Stimulated activated CD8-positive, alpha-beta memory T cell treated with anti-CD3 and anti-CD28 coated beads, Interleukin-4, amount 100 ng/mL, for 4 hours (primary cell): Measurements from ENCODE around the gene SREBF1.

Experiments used
- DNase-seq, 2 donors: peaks; one replicate each; pipeline ENCODE4 v3.0.0-alpha.2; 2020; ENCODE audit warnings: low read depth in 2 of 2, low spot score in 1 of 2

The SREBF1 gene

DNA sequence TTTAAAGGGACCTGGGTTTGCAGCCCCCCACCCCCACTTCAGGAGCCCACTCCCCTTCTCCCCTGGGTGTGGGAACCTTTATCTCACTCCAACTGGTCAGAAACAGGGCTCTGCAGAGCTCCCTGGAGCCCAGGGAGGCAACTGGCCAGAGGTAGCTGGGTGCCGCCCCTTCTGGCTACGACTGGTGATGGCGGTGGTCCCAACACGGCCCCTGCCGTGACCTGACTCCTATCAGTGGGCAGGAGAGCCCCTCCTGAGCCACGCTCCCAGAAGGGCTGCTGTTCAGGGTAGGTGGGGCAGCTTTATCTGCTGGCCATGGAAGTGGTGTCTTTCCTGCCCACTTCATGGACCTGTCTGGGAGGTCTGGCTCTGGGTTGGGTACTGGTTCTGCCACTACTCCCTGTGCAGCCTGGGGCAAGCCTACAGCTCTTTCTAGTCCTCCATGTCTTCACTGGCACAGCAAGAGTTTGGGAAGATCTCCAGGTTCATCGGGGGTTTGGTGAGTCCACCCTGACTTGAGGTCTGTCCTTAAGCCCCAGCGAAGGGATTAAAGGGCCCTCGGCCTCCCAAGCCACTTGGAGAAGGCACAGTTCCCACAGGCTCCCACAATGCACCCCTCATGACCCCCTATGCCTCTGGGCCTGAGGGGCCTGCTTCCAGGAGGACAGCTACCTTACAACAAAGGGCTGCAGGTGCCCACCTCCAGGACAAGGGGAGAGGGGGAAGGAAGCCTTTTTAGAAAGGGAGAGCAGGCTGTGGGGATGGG is 5.5 kb upstream of the SREBF1 start:
- DNase-seq: no peak

- DNase-seq: no peak
These were observed 4.8 kb upstream of the SREBF1 start for GRCh38 chr17:17841601-17842025.

GRCh38 chr17:17840751-17841591 is 4.2 kb upstream of the SREBF1 start:
- DNase-seq: no peak

DNA sequence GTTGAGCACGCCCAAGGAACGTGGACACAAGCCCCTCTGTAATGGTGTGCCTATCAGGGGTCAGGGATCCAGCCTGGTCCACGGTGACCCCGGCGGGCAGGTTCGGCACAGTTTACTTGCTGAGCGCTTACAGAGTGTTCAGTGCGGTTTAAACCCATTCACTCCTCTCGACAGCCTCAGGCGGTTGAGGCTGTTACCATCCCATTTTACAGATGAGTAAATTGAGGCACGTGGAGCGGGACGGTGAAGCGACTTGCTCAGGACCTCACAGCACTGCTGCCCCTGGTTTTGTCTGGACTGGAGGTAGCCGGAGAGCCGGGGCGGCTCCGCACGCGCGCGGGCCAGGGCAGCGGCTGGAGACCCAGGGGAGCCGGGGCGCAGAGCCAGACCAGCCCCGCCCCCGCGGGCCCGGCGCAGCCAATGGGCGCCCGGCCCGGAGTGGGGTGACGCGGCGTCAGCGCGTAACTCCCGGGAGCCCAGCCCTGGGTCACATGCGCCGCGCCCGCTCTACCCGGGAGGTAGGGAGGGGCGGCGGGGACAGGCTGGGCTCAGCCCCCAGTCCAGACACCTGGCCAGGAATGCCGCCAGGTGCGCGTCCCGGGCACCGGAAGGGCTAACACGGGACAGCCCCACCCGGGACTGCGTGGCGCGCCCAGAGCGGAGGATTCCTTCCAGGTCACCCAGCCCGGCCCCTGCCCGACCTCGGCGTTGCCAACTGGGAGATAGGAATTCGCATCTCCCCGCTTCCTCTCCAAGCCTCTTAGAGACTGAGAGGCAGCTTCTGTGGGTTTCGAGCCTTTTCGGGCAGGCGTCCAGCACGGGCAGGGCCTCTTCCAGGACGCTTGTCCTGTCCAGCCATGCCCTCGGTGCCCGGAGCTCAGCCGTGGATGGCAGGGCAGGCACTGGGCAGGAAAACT is 3.3 kb upstream of the SREBF1 start:
- peak; percentile 35 to 68 for DNase-seq

DNA sequence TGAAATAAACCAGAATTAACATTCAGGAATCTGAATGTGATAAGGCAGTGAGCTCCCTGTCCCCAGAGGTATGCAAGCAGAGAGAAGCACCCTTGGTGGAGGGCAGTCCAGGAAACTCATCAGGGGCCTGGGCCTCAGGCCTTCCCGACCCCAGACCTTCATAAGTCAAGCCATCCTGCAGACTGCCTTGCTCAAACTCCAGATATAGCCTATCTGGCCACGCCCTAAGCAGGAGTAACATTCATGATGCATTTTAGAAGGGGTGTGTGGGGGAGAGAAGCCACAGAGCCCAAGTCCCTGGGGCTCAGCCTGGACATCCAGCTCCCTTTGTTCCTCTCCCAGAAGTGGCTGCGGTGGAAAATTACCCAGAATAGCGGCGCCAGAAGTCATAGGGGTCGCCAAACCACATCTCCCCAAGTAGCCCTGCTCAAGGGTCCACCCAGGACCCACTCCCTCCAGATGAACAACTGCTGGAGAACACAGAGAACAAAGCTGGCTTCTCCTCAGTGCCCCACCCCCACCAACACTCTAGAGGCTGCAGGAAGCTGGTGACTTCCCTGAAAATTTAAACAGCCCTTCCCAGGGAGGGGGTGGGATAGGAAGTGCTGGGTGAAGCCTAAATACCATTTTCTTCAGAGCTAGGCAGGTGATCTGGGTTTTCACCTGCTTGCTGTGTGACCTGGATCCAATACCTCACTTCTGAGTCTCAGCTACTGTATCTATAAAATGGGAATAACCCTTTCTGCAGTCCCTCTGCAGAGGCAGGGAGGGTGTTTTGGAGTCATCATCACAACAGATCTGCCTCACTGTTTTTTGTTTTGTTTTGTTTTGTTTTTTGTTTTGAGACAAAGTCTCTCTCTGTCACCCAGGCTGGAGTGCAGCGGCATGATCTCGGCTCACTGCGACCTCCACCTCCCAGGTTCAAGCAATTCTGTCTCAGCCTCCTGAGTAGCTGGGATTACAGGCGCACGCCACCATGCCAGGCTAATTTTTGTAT is 1.5 kb upstream of the SREBF1 start:
- no peak for DNase-seq

GRCh38 chr17:17837380-17837821 is 615 bp upstream of the SREBF1 start:
- DNase-seq: no peak

- peak; percentile 93 to 94 for DNase-seq
These were observed 452 bp downstream of the SREBF1 start for GRCh38 chr17:17836250-17836817.

DNA sequence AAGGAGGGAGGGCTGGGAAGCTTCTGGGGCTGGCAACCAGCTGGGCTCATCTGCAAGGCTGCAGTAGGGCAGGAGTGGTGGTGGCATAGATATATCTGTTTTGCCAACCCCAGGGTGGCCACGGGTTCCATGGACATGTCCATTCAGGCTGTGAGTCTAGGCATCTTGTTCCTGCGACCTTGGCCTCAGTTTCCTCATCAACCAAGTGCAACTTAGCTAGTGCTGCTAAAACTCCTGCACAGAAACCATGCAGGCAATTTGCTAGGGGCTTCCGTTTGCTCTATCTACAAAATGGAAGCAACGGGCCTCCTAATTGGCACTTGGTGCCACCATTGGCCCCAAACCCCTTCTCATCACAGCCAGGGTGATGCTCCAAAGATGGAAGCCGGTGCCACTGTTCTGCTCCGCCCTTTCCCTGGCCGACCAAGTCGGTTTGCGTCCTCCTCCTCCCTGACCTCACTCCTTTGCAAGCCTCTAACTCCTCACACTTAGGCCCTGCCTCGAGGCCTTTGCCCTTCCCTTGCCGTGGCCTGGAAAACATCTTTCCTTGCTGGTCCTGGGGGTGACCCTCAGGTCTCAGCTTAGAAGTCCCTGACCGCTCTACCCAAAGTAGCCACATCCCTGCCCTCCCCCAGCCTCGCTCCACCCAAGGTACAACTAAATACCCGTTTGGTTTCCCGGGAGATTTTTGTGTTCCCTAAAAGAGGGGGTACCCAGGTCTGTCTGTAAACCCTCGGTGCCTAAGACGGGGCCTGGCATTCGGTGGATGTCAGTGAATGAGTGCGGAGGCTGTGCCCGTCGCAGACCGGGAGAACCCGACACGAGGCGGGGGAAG is 1.2 kb downstream of the SREBF1 start:
- DNase-seq: no peak

GRCh38 chr17:17834974-17835373 is 1.8 kb downstream of the SREBF1 start:
- DNase-seq: no peak

GRCh38 chr17:17833658-17834357 is 3.0 kb downstream of the SREBF1 start:
- DNase-seq: no peak

- no peak for DNase-seq
These were observed 4.8 kb downstream of the SREBF1 start for GRCh38 chr17:17832032-17832363.

GRCh38 chr17:17831208-17832031 is 5.4 kb downstream of the SREBF1 start:
- no peak for DNase-seq

GRCh38 chr17:17830740-17831207 is 6.0 kb downstream of the SREBF1 start:
- DNase-seq: no peak

DNA sequence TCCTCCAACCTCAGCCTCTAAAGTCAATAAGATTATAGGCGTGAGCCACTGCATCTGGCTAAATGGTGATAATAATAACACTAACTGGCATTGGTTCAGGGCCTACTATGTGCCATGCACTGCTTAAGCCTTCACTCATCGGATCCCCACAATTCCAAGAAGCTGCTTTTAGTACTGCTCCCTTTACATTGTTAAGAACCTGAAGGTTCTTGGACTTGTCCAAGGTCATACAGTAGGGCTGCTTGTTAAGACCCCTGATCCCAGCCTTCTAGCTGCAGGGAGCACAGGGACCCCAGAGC is 6.6 kb downstream of the SREBF1 start:
- no peak for DNase-seq

DNA sequence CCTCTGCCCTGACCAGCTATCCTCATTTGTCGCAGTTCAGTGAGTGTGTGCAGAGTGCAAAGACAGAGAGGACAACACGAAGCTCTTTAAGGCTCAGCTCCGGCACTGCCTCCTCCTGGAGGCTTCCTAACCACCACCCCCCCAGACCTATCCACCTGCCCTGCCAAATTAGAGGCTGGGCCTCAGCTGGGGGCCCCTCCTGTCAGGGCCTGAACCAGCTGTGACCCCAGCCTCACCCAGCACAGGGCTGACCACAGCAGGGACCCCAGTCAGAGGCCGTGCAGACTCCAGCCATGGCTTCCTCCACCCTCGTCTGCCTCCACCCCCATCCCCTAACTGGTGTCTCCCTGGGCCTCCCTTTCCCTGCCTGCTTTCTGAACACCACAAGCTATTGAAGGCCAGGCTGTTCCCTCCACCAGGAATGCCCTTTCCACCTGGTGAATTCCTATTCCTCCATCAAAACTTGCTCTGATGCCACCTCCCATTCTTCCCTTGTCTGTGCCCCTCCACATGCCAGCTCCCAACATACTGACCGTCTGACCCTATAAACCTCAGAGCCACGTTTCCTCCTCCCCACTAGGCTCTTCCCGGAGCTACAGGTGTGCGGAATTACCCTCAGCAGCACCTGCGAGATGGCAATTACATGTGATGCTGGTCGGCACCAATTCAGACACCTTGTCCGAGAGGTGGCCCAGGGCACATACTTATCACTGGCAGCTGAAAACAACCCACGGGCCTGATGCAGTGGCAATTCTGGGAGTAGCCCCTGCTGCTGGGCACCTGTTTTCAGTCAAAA is 8.8 kb downstream of the SREBF1 start:
- DNase-seq: no peak

- DNase-seq: no peak
These were observed 9.6 kb downstream of the SREBF1 start for GRCh38 chr17:17826942-17827785.
